GM19351 (cell line): ENCODE data around the gene LRP1.

Experiments used
- ATAC-seq: cut with Tn5 transposase; IDR thresholded peaks from one replicate; pipeline ENCODE4 v1.9.1; 2021; ENCODE audit warnings: mild to moderate bottlenecking, moderate library complexity; ENCODE audit not compliant: unreplicated experiment

Gene LRP1

DNA sequence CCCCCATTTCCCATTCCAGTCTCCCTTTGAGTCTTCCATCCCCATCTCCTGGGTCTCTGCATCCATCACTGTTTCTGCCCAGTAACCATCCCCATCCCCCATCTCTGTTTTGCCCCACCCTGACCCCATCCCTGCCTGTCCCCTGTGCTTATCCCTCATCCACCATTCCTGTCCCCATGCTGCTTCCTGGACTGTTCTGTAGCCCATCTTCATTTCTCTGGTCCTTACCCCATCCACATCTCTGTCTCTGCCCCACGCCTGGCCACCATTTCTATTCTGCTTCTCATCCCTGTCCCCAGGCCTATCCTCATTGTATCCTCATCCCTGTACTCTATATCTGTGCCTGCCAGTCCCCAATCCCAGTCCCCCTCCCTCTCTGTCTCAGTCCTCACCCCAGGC lies 92.5 kb downstream of the LRP1 start:
- ATAC-seq = no peak

- no peak for ATAC-seq
Observed at GRCh38 chr12:57221169-57221917, 93.1 kb downstream of the LRP1 start.

- no peak for ATAC-seq
Observed at GRCh38 chr12:57222286-57223190, 94.3 kb downstream of the LRP1 start.

GRCh38 chr12:57223191-57224165 lies 95.2 kb downstream of the LRP1 start:
- ATAC-seq = no peak

DNA sequence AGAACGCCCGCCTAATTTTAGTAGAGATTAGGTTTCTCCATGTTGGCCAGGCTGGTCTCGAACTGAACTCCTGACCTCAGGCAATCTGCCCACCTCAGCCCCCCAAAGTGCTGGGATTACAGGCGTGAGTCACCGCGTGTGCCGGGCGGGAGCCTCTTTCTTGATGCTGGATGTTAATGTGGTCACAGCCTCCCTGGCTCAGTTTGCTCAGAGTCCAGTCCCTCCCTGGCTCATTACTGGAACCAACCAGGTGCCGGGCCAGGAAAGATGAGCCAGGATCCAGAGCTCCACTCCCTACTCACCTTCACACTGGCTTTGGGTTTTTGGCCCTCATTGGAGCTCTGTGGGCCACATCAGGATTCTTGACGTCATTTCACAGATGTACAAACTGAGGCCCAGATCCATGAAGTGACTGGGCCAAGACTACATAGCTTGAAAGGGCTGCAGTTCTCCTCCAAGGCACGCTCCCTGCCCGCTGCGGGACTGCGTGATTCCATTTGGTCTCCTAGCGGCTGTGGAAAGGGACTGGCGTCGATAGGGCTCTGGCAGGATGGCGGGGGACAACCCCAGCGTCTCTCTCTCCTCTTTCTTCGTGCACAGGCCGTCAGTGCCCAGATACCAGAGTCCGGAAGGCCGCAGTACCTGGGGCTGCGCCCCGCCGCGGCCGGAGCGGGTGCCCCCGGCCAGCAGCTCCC lies 96.1 kb downstream of the LRP1 start:
- ATAC-seq = no peak

GRCh38 chr12:57224973-57225679 lies 96.8 kb downstream of the LRP1 start:
- no peak for ATAC-seq

DNA sequence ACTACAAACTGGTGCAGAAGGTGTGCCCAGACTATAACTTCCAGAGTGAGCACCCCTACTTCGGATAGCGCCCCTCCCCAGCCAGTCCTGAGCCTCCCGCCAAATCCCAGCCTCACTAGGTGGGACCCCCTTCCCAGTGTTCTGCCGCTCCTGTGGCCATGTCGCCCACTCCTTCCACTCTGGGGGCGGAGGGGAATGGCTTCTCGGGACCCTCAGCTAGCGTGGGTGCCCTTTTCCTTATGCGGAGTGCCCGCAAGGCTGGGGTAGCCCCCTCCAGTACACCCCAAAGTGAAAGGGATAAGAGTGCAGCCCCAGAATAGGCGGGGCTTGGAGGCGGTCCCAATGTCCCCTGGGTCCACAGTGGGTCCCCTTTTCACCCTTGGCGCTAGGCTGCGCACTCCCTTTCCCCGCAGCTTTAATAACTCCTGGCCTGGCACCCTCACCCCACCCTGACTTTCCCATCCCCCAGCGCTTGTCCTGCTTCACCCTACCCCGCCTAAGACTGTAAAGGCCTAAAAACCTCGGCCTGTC lies 97.5 kb downstream of the LRP1 start:
- ATAC-seq = no peak

GRCh38 chr12:57226588-57227314 lies 98.5 kb downstream of the LRP1 start:
- no peak for ATAC-seq

DNA sequence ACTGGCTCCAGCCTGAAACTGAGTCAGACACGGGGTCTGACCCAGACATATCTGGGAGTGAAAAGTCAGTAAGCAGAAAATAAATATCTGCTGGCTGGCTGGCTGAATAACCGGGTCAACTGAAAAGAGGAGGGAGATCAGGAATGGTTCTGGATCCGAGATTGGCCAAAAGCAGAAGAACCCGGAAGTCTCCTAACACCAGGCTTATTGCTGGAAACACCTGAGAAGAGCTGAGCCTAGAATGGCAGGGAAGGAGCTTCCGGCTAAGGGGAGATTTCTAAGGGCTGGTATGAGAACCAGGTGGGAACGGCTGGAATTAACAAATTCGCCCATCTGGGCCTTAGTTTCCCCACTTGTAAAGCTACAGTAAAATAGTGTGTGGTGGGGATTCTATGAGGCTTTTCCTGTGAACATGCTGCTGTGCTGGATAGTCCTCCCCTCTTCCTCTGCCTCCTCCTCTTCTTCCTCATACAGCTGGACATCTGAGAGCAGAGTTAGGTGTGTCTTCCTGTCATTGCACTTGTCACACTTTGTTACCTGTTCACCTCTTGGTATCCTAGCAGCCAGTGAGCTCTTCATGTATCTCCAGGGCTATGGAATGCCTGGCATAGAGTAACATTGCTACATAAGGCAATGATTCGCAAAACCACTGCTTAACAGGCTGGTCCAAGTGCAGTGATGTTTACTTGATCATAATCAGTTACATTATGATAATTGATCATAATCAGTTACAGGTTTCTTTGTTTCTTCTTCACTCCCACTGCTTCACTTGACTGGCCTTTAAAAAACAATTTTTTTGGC lies 99.2 kb downstream of the LRP1 start:
- ATAC-seq = no peak

DNA sequence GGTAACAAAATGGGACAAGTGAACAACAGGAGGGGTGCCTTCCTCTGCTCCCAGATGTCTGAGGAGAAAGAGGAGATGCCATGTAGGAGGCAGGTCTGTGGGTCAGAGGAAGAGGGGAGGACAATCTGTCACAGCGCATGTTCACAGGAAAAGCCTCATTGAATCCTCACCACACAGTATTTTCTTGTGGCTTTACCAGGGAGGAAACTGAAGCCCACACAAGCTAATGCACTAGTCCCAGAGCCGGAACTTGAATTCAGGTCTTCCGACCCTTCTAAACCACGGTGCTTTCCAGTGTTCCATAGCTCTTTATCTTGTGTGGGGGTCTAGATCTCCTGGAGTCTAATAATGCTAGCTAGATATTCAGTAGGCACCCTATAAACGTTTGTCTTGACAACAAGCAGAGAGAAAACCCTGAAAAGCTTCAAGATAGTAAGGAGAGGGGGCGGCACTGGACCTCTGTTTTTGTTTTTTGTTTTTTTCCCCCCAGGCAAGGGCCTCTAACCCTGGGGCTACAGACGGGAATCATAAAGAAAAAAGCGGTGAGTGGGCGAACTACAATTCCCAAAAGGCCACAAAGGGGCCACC lies 100.9 kb downstream of the LRP1 start:
- ATAC-seq = peak; percentile 6

DNA sequence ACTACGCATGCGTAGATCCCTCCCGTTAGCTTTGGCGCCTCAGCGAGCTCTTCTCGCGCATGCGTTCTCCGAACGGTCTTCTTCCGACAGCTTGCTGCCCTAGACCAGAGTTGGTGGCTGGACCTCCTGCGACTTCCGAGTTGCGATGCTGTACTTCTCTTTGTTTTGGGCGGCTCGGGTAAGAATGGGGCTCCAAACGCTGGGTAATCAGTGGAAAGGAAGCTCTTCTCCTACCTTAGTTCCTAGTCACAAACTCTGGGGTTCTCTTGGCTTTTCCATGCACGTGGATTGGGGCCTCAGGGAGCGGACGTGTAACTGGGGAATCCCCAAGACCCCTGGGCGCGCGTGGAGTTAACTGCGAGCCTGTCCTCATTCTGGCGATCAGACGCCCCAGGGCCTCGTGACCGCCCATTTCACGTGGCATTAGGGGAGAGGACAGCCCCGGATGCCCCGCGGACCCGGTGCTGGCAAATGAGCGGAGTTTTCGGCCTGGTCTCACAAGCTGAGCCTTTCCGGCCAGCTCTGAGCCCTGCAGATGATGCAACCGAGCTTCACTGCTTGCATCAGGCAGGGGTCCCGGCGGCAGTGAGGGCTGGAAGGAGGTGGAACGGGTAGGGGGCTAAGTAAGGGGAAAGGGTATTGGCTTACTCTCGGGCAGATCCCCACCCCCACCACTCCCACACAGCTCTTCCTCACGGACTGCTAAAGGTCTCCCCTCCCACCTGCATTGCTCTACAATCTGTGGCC lies 101.5 kb downstream of the LRP1 start, which contains the start of gene SHMT2:
Gene SHMT2 (plus strand): TSS at position 78 of the 747 bp plus-strand sequence. CDS start 68 bp downstream, at position 146.
- ATAC-seq = peak; percentile 60

GRCh38 chr12:57230381-57231155 lies 102.3 kb downstream of the LRP1 start:
- ATAC-seq = no peak

DNA sequence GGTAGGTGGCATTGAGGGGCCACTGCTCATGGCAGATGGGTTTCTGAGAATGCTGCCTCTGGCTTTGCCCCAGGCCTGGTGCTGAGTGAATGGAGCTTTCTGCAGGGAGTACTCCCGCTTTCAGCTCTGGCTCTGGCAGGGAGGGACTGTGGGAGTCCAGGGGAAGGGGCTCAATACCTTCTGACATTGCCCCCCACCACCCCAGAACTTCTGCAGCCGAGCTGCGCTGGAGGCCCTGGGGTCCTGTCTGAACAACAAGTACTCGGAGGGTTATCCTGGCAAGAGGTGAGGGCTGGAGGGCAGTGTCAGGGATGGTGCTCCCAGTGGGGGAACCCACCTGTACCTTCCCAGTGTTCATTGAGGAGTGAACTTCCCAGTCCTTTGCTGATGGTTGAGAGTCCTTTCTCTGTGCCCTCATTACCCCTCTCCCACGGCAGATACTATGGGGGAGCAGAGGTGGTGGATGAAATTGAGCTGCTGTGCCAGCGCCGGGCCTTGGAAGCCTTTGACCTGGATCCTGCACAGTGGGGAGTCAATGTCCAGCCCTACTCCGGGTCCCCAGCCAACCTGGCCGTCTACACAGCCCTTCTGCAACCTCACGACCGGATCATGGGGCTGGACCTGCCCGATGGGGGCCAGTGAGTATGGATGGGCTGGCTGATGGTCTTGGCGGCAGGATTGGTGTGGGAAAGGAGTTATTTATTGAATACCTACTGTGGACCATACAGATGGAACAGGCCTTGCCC lies 103.2 kb downstream of the LRP1 start:
- no peak for ATAC-seq

GRCh38 chr12:57232156-57232756 lies 104.0 kb downstream of the LRP1 start:
- ATAC-seq = no peak
